ENCODE results near the gene GIGYF1.

Gene GIGYF1

DNA sequence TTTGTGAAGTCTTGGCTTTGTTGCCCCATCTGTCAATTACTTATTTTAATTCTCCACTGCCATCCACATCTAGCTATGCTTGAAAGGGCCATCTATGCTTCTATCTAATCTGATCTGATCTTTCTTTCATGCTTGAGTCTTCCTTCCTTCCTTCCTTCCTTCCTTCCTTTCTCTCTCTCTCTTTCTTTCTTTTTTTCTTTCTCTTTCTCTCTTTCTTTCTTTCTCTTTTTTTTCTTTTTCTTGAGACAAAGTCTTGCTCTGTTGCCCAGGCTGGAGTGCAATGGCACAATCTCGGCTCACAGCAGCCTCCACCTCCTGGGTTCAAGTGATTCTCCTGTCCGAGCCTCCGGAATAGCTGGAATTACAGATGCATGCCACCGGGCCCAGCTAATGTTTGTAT lies 64.0 kb downstream of the GIGYF1 start:
- DNase-seq (ENCODE audit: low read depth, low spot score) = no peak

Measured in smooth muscle cell of the brain vasculature (primary cell).